GM12878 (cell line): Measurements from ENCODE around the gene AMZ2. TPM values are rescaled to one million over a fixed set of nuclear protein-coding genes. Genes with fewer than 3 reads are reported as not detected.

Source experiments
- ATAC-seq: fragments of 200-7000 bp; cut with Tn5 transposase; 3 replicates; pipeline ENCODE4 v1.9.1; 2020; ENCODE audit warnings: mild to moderate bottlenecking, moderate library complexity
- BruUV-seq: library from RNA; stranded (reverse); fragments of 400-500 nt; replicated peaks from 2 replicates; lab custom pipeline; 2021; lab: Mats Ljungman, UMichigan
- CTCF ChIA-PET: fragments of 300-600 bp; sonication (Branson Sonifier 250); formaldehyde crosslinking; extraction: SDS; loops from one replicate; lab custom pipeline; 2021; ENCODE audit warnings: inconsistent platforms; lab: Yijun Ruan, JAX
- POLR2A ChIA-PET: fragments of 350-600 bp; formaldehyde crosslinking; extraction: SDS; loops from one replicate; lab custom pipeline; 2021; ENCODE audit warnings: inconsistent platforms; lab: Charles Lee
- RAD21 ChIA-PET: fragments of 300-600 bp; sonication (Branson Sonifier 250); formaldehyde crosslinking; loops from one replicate; lab custom pipeline; 2023; ENCODE audit warnings: antibody characterized with exemption; ENCODE audit not compliant: unreplicated experiment; lab: Charles Lee
- SMC1A ChIA-PET: fragments of 300-600 bp; sonication (Branson Sonifier 250); formaldehyde crosslinking; loops from one replicate; lab custom pipeline; 2023; ENCODE audit not compliant: unreplicated experiment, uncharacterized antibody; lab: Charles Lee
- DNase-seq: peaks from one replicate; pipeline ENCODE4 v3.0.0-alpha.2; 2011; ENCODE audit warnings: low read depth, low spot score
- FAIRE-seq: peaks from 3 replicates; lab custom pipeline; 2011; peaks lifted over from hg19 to GRCh38; lab: Jason Lieb, UNC
- H2AFZ ChIP-seq: 2 replicates; pipeline ENCODE4 v1.6.0; 2011; ENCODE audit warnings: low read depth, low read length, control low read depth; ENCODE audit not compliant: control insufficient read depth
- H3K27ac ChIP-seq: 2 replicates; pipeline ENCODE4 v1.5.1; 2011; ENCODE audit warnings: control low read depth; ENCODE audit not compliant: control insufficient read depth, insufficient read depth
- H3K27me3 ChIP-seq, 2 experiments: replicated peaks in 1 of 2; 2 replicates each; pipeline versions ENCODE4 v1.6.0 to v1.6.1; 2011; ENCODE audit warnings: low read length in 1 of 2; ENCODE audit not compliant: control insufficient read depth in 2 of 2, insufficient read depth in 2 of 2
- H3K36me3 ChIP-seq, 2 experiments: 2 replicates each; pipeline ENCODE4 v1.5.1; 2011; ENCODE audit warnings: low read length in 1 of 2; ENCODE audit not compliant: control insufficient read depth in 2 of 2, insufficient read depth in 2 of 2
- H3K4me1 ChIP-seq: 2 replicates; pipeline ENCODE4 v1.6.1; 2011; ENCODE audit warnings: mild to moderate bottlenecking, low read length, moderate library complexity, mixed read lengths; ENCODE audit not compliant: control insufficient read depth, insufficient read depth
- H3K4me2 ChIP-seq: 2 replicates; pipeline ENCODE4 v1.6.0; 2011; ENCODE audit warnings: control low read depth; ENCODE audit not compliant: control insufficient read depth, insufficient read depth
- H3K4me3 ChIP-seq: fragments of 200-600 bp; sonication (generic); 2 replicates; pipeline ENCODE4 v1.5.1; 2016
- H3K79me2 ChIP-seq: 2 replicates; pipeline ENCODE4 v1.6.0; 2011; ENCODE audit warnings: low read length; ENCODE audit not compliant: control insufficient read depth, insufficient read depth
- H3K9ac ChIP-seq: 2 replicates; pipeline ENCODE4 v1.8.0; 2011; ENCODE audit warnings: low read length, control low read depth, mixed read lengths; ENCODE audit not compliant: control insufficient read depth, insufficient read depth
- H3K9me3 ChIP-seq: replicated peaks from 3 replicates; pipeline ENCODE4 v1.5.1; 2011; ENCODE audit warnings: mild to moderate bottlenecking, low read length; ENCODE audit not compliant: control insufficient read depth, insufficient read depth
- H4K20me1 ChIP-seq: 2 replicates; pipeline ENCODE4 v1.6.0; 2011; ENCODE audit not compliant: control insufficient read depth, insufficient read depth
- CHD4 ChIP-seq: fragments of 200-600 bp; sonication (generic); IDR thresholded peaks from 2 replicates; pipeline ENCODE4 v1.6.1; 2016; ENCODE audit warnings: mild to moderate bottlenecking
- DPF2 ChIP-seq: fragments of 450-650 bp; IDR thresholded peaks from 2 replicates; pipeline ENCODE4 v1.6.1; 2017; ENCODE audit warnings: mild to moderate bottlenecking
- EGR1 ChIP-seq, 2 experiments: IDR thresholded peaks; 1 replicate in 1 of 2; 2 replicates in 1 of 2; pipeline ENCODE4 v1.6.1; 2011 to 2012; ENCODE audit warnings: low read depth in 2 of 2, low read length in 2 of 2, borderline replicate concordance in 1 of 2, mild to moderate bottlenecking in 1 of 2, moderate library complexity in 1 of 2
- FOXM1 ChIP-seq: IDR thresholded peaks from 2 replicates; pipeline ENCODE4 v1.6.1; 2012; ENCODE audit warnings: low read depth, mild to moderate bottlenecking, inconsistent platforms, low read length, moderate library complexity
- IRF4 ChIP-seq: IDR thresholded peaks from 2 replicates; pipeline ENCODE4 v1.6.1; 2011; ENCODE audit warnings: low read depth, low read length
- IRF5 ChIP-seq: fragments of 450-650 bp; IDR thresholded peaks from 2 replicates; pipeline ENCODE4 v1.6.1; 2017; ENCODE audit warnings: borderline replicate concordance
- MTA3 ChIP-seq: IDR thresholded peaks from 2 replicates; pipeline ENCODE4 v1.6.1; 2012; ENCODE audit warnings: low read length, inconsistent platforms, borderline replicate concordance
- MYB ChIP-seq: fragments of 150-350 bp; IDR thresholded peaks from 2 replicates; pipeline ENCODE4 v1.6.1; 2014; ENCODE audit warnings: mild to moderate bottlenecking, low read depth, low read length, borderline replicate concordance
- NRF1 ChIP-seq: conservative IDR thresholded peaks from 2 replicates; pipeline ENCODE4 v1.6.1; 2011; ENCODE audit warnings: mild to moderate bottlenecking, low read depth, low read length, improper control_type of control experiment
- RAD51 ChIP-seq: fragments of 450-650 bp; IDR thresholded peaks from 2 replicates; pipeline ENCODE4 v1.6.1; 2016; ENCODE audit warnings: moderate library complexity, mild to moderate bottlenecking, inconsistent platforms
- SUZ12 ChIP-seq: fragments of 200-600 bp; sonication (generic); IDR thresholded peaks from one replicate; pipeline ENCODE4 v1.6.1; 2018; ENCODE audit warnings: antibody characterized with exemption, mild to moderate bottlenecking; ENCODE audit not compliant: unreplicated experiment
- YBX1 ChIP-seq: fragments of 450-650 bp; IDR thresholded peaks from 2 replicates; pipeline ENCODE4 v1.6.1; 2016; ENCODE audit warnings: antibody characterized with exemption
- WGBS: methylation state at CpG from one replicate; pipeline ENCODE4 v1.1.6; 2016; ENCODE audit warnings: low lambda C conversion rate; ENCODE audit not compliant: insufficient replicate concordance, insufficient coverage; ENCODE audit errors: missing lambda C conversion rate; 5-methylcytosine and 5-hydroxymethylcytosine counted together
- in situ Hi-C: fragments of 300-500 bp; cut with MboI; formaldehyde crosslinking; loops from 9 replicates; pipeline ENCODE4 v1.14.3; 2018; ENCODE audit warnings: mixed read lengths
- intact Hi-C: fragments of 100-400 bp; cut with micrococcal nuclease; formaldehyde crosslinking; loops from one replicate; pipeline ENCODE4 v1.14.2; 2022; ENCODE audit not compliant: unreplicated experiment
- polyA plus RNA-seq, 11 experiments: library from polyadenylated mRNA; depleted of rRNA in 4 of 11; unstranded in 6 of 11; stranded (reverse) in 5 of 11; fragments of >200 nt; fragmentation: Nextera tagmentation in 4 of 11; fragmentation: Illumina TruSeq in 1 of 11; extraction: Ambion mirVana in 4 of 11; extraction: Trizol in 1 of 11; gene quantifications; 1 replicate in 1 of 11; 2 replicates in 10 of 11; pipeline versions ENCODE4 v1.2.1 to v1.2.3, GENCODE V29; 2011 to 2016; ENCODE audit warnings: inconsistent platforms in 2 of 11, missing spikeins in 2 of 11, low read depth in 1 of 11
- total RNA-seq, 4 experiments: library from RNA; depleted of rRNA in 3 of 4; stranded (reverse); fragments of >200 nt in 3 of 4; fragmentation: Illumina TruSeq in 1 of 4; extraction: Trizol in 1 of 4; gene quantifications; 2 replicates each; pipeline versions ENCODE4 v1.2.1 to v1.2.3, GENCODE V29; 2013 to 2021

The AMZ2 gene
- total and polyA plus RNA-seq, 10 of the 15 experiments (the other 5 are each of a cell fraction or from before 2014, with no cell fraction given) = 79.1 to 189 (median 126) TPM

GRCh38 chr17:68205251-68205807 is 42.5 kb upstream of the AMZ2 start (continued):
- no peak for TF ChIP-seq YBX1
- TF ChIP-seq DPF2 = peak; percentile 71
- no peak for TF ChIP-seq MTA3
- no peak for TF ChIP-seq MYB
- TF ChIP-seq NRF1 = no peak
- TF ChIP-seq IRF4 = 0 out of 2 replicates have a peak, but pooled peaks have one; percentile 37
- TF ChIP-seq SUZ12 = no peak
- peak; percentile 83 for TF ChIP-seq RAD51

GRCh38 chr17:68205808-68206720 is 41.8 kb upstream of the AMZ2 start:
- ChIA-PET POLR2A (interaction anchor here (0.7 to 3.7 kb wide), 7 partner anchors 19 to 256 kb away, joined by 3 to 27 read pairs (median 4); partner anchors contain the start of gene AMZ2), RAD21 (interaction anchor here (0.6 to 3.8 kb wide), 12 partner anchors 8 to 253 kb away, joined by 3 to 21 read pairs (median 6); partner anchors contain the start of gene AMZ2), SMC1A (interaction anchor here (1.1 to 3.9 kb wide), 9 partner anchors 24 to 255 kb away, joined by 3 to 17 read pairs (median 5); partner anchors contain the start of gene AMZ2), CTCF (interaction anchor here (0.6 to 8.5 kb wide), 17 partner anchors 8 to 261 kb away, joined by 3 to 125 read pairs (median 5); no protein-coding TSS in a partner anchor)
- intact Hi-C loops (loop anchor here (5.0 kb wide), 1 partner anchor 41 kb away; the partner anchor contains the start of gene AMZ2), in situ Hi-C loops (no loop called here)
- DNase-seq = no peak
- Histone ChIP-seq H2AFZ (peak overlapping the region; percentile 68), H3K79me2 (peaks cover 5% of the 10 kb centered on the region), H3K27me3 (no peaks in the 10 kb centered on the region), H3K27ac (peak overlapping the region; percentile 79), H3K9ac (peak overlapping the region; percentile 69), H3K4me1 (peaks cover under 1% of the 10 kb centered on the region; the same call in 1 of the 2 replicates), H3K4me3 (peak overlapping the region; percentile 90), H3K4me2 (peak overlapping the region; percentile 92), H4K20me1 (no peaks in the 10 kb centered on the region), H3K9me3 (no peaks in the 10 kb centered on the region), H3K36me3 (no peaks in the 10 kb centered on the region)
- ATAC-seq = peak; percentile 55
- peak; percentile 52 for FAIRE-seq
- BruUV-seq = no TSS peak
- 2% methylated on average over 28 of the region's 50 CpGs for WGBS
- TF ChIP-seq FOXM1 = no peak
- TF ChIP-seq EGR1 (IDR thresholded peaks at IDR 0.05; ENCODE audit: borderline replicate concordance in 1 of 2, low read depth in 2 of 2, low read length in 2 of 2) = peak in 1 of 2 experiments; percentile 37; a peak in 1 of 3 replicates
- TF ChIP-seq IRF5 = no peak
- no peak for TF ChIP-seq CHD4
